Measurements from ENCODE around the gene CSDE1.
"Not testable (repeated sequence)": the region's sequence is repeated elsewhere in the genome, so short reads cannot be mapped to it uniquely, and the experiment has no call there.

The CSDE1 gene

DNA sequence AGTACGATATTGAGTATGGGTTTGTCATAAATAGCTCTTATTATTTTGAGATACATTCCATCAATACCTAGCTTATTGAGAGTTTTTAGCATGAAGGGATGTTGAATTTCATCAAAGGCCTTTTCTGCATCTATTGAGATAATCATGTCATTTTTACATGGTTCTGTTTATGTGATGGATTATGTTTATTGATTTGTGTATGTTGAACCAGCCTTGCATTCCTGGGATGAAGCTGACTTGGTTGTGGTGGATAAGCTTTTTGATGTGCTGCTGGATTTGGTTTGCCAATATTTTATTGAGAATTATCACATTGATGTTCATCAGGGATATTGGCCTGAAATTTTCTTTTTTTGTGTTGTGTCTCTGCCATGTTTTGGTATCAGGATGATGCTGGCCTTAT lies 28.7 kb upstream of the CSDE1 start:
- H3K36me3 ChIP-seq (ENCODE audit: control insufficient read depth, insufficient read depth, low read length); H3K79me2 ChIP-seq (ENCODE audit: control insufficient read depth, insufficient read depth, low read length); H3K56ac ChIP-seq (ENCODE audit: low read length); H3K18ac ChIP-seq (ENCODE audit: low read length); H4K8ac ChIP-seq (ENCODE audit: low read depth, low read length); H4K5ac ChIP-seq (ENCODE audit: low read length); H3K4ac ChIP-seq (ENCODE audit: low read depth, low read length); H3K4me2 ChIP-seq (ENCODE audit: low read length); H3K23ac ChIP-seq (ENCODE audit: low read length); H2AK5ac ChIP-seq (ENCODE audit: low read length); H2BK15ac ChIP-seq (replicated peaks; ENCODE audit: low read depth); H2BK5ac ChIP-seq (ENCODE audit: low read length); DNase-seq; H3K4me1 ChIP-seq (ENCODE audit: control insufficient read depth, low read depth, low read length); H3K27ac ChIP-seq (ENCODE audit: low read depth, low read length); H3K4me3 ChIP-seq (ENCODE audit: low read length); H3K27me3 ChIP-seq (ENCODE audit: insufficient read depth, low read length, poor library complexity); H3K9ac ChIP-seq (ENCODE audit: low read length); H3K79me1 ChIP-seq (ENCODE audit: low read length); H2BK120ac ChIP-seq (ENCODE audit: low read depth, low read length): not testable (repeated sequence)
- WGBS (ENCODE audit: extremely low coverage, insufficient coverage, low lambda C conversion rate): no CpG with 5 or more reads among the region's 1 CpG

DNA sequence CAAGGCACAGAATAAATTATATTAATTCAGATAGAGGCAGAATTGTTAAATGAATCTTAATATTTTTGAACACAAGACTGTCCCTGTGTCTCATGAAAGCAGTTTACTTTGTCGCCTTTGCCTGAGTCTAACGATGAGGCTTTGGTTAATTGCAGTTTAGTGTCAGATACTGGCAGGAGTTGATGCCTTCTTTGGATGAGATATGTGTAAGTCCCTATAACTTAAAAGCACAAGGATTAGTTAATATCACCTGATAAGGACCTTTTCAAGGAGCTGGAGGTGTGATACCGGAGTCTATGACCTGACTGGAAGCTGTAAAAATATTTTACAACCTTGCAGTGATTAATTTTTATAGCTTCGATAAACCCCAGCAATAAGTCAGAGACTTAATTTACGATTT lies 24.7 kb upstream of the CSDE1 start:
- Histone ChIP-seq H3K27me3 (ENCODE audit: insufficient read depth, low read length, poor library complexity) (no peaks in the 10 kb centered on the region), H3K79me1 (ENCODE audit: low read length) (peaks cover 2% of the 10 kb centered on the region), H3K18ac (ENCODE audit: low read length) (no peak overlapping the region), H4K8ac (ENCODE audit: low read depth, low read length) (no peak overlapping the region), H3K4ac (ENCODE audit: low read depth, low read length) (no peak overlapping the region), H2BK120ac (ENCODE audit: low read depth, low read length) (no peak overlapping the region), H3K79me2 (ENCODE audit: control insufficient read depth, insufficient read depth, low read length) (peaks cover 5% of the 10 kb centered on the region), H3K4me3 (ENCODE audit: low read length) (no peak overlapping the region), H2AK5ac (ENCODE audit: low read length) (no peak overlapping the region), H3K56ac (ENCODE audit: low read length) (no peak overlapping the region), H3K36me3 (ENCODE audit: control insufficient read depth, insufficient read depth, low read length) (no peaks in the 10 kb centered on the region), H2BK5ac (ENCODE audit: low read length) (no peak overlapping the region), H3K4me1 (ENCODE audit: control insufficient read depth, low read depth, low read length) (no peaks in the 10 kb centered on the region), H2BK15ac (replicated peaks; ENCODE audit: low read depth) (no peak overlapping the region), H3K9ac (ENCODE audit: low read length) (no peak overlapping the region), H3K23ac (ENCODE audit: low read length) (no peak overlapping the region), H3K27ac (ENCODE audit: low read depth, low read length) (no peak overlapping the region), H3K4me2 (ENCODE audit: low read length) (no peak overlapping the region), H4K5ac (ENCODE audit: low read length) (no peak overlapping the region)
- WGBS (ENCODE audit: extremely low coverage, insufficient coverage, low lambda C conversion rate): no CpG with 5 or more reads among the region's 5 CpGs
- DNase-seq: no peak

DNA sequence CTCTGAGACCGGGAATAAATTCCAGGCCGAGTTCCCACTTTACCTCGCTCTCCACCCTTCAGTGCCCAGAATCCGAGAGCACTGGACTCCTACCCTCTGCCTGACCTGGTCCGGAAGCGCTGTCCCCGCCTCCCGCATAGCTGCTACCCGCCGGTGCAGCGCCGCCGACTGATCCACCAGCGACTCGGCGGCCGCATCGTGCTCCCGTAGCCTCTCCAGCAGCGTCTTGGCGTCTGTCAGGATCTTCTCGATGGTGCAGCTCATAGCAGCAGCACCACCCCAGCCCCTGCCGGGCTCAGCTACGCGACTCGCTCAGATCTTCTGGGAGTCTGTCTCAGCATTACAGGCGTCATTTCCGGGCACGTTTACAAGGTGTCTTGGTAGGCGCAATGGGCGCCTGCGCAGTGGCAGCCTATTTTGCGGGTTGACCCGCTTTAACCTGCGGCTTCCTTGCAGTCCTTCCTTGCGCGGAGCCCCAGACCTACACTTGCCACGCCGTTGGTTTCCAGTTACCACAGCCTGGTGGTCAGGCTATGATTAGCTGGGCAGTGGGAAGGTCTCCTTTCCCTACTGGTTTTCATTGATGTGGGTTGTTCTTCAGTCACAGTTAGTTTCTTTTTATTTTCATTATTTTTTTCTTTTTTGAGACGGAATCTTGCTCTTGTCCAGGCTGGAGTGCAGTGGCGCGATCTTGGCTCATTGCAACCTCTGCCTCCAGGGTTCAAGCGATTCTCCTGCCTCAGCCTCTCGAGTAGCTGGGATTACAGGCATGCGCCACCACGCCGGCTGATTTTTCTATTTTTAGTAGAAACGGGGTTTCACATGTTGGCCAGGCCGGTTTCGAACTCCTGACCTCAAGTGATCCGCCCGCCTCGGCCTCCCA lies 22.8 kb upstream of the CSDE1 start, which contains the start of gene SIKE1:
Gene SIKE1, minus strand, starts transcription at position 342 of the 883 bp plus-strand sequence. Its CDS starts 78 bp downstream, at position 264.
- Histone ChIP-seq H3K9ac (ENCODE audit: low read length) (peak within 1 kb of the TSS; percentile 96), H4K8ac (ENCODE audit: low read depth, low read length) (no peak within 1 kb of the TSS), H3K4me2 (ENCODE audit: low read length) (peak within 1 kb of the TSS; percentile 97), H2BK5ac (ENCODE audit: low read length) (peak within 1 kb of the TSS; percentile 67), H3K4me3 (ENCODE audit: low read length) (peak within 1 kb of the TSS; percentile 91), H3K23ac (ENCODE audit: low read length) (no peak within 1 kb of the TSS), H3K4ac (ENCODE audit: low read depth, low read length) (peak within 1 kb of the TSS; percentile 58), H2BK120ac (ENCODE audit: low read depth, low read length) (no peak within 1 kb of the TSS), H4K5ac (ENCODE audit: low read length) (peak within 1 kb of the TSS; percentile 95), H3K79me2 (ENCODE audit: control insufficient read depth, insufficient read depth, low read length) (peaks cover 5% of the 10 kb centered on the region), H2AK5ac (ENCODE audit: low read length) (no peak within 1 kb of the TSS), H3K79me1 (ENCODE audit: low read length) (peaks cover 2% of the 10 kb centered on the region), H2BK15ac (replicated peaks; ENCODE audit: low read depth) (no peak within 1 kb of the TSS), H3K18ac (ENCODE audit: low read length) (no peak within 1 kb of the TSS), H3K27ac (ENCODE audit: low read depth, low read length) (peak within 1 kb of the TSS; percentile 90), H3K56ac (ENCODE audit: low read length) (peak within 1 kb of the TSS; percentile 99), H3K36me3 (ENCODE audit: control insufficient read depth, insufficient read depth, low read length) (no peaks in the 10 kb centered on the region), H3K4me1 (ENCODE audit: control insufficient read depth, low read depth, low read length) (no peaks in the 10 kb centered on the region), H3K27me3 (ENCODE audit: insufficient read depth, low read length, poor library complexity) (no peaks in the 10 kb centered on the region)
- whole genome bisulfite sequencing (ENCODE audit: extremely low coverage, insufficient coverage, low lambda C conversion rate): no CpG with 5 or more reads among the region's 53 CpGs
- DNase-seq: peak; percentile 98

DNA sequence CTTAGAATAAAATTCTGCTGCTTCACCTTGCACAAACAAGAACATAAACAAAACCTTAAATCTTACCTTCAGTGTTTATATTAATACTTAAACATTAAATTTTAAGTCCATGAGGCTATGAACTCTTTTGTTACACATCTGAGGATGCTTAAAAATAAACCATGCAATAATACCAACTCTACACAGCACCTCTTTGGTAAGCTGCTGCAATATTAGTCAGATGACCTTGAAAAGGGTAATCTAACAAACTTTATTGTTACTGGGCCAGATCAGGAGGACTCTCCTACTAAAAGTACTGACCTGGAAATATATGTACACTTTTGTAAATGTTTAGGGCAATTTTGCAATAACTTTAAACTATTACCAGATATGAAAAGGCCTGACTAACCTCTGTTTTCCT lies 21.9 kb upstream of the CSDE1 start:
- Histone ChIP-seq H4K8ac (ENCODE audit: low read depth, low read length) (no peak overlapping the region), H3K27ac (ENCODE audit: low read depth, low read length) (no peak overlapping the region), H3K9ac (ENCODE audit: low read length) (peak overlapping the region; percentile 96), H2BK120ac (ENCODE audit: low read depth, low read length) (no peak overlapping the region), H3K79me1 (ENCODE audit: low read length) (peaks cover 2% of the 10 kb centered on the region), H3K4me1 (ENCODE audit: control insufficient read depth, low read depth, low read length) (no peaks in the 10 kb centered on the region), H2AK5ac (ENCODE audit: low read length) (no peak overlapping the region), H3K4ac (ENCODE audit: low read depth, low read length) (no peak overlapping the region), H2BK15ac (replicated peaks; ENCODE audit: low read depth) (no peak overlapping the region), H3K4me2 (ENCODE audit: low read length) (peak overlapping the region; percentile 95), H3K56ac (ENCODE audit: low read length) (peak overlapping the region; percentile 99), H4K5ac (ENCODE audit: low read length) (no peak overlapping the region), H3K27me3 (ENCODE audit: insufficient read depth, low read length, poor library complexity) (no peaks in the 10 kb centered on the region), H3K79me2 (ENCODE audit: control insufficient read depth, insufficient read depth, low read length) (peaks cover 5% of the 10 kb centered on the region), H3K23ac (ENCODE audit: low read length) (no peak overlapping the region), H3K18ac (ENCODE audit: low read length) (no peak overlapping the region), H3K36me3 (ENCODE audit: control insufficient read depth, insufficient read depth, low read length) (no peaks in the 10 kb centered on the region), H2BK5ac (ENCODE audit: low read length) (no peak overlapping the region), H3K4me3 (ENCODE audit: low read length) (peak overlapping the region; percentile 91)
- DNase-seq: no peak

DNA sequence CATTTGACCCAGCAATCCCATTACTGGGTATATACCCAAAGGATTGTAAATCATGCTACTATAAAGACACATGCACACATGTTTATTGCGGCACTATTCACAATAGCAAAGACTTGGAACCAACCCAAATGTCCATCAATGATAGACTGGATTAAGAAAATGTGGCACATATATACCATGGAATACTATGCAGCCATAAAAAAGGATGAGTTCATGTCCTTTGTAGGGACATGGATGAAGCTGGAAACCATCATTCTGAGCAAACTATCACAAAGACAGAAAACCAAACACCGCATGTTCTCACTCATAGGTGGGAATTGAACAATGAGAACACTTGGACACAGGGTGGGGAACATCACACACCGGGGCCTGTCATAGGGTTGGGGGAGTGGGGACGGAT lies 18.9 kb upstream of the CSDE1 start:
- H4K5ac ChIP-seq (ENCODE audit: low read length); H2BK5ac ChIP-seq (ENCODE audit: low read length); H3K27me3 ChIP-seq (ENCODE audit: insufficient read depth, low read length, poor library complexity); H3K18ac ChIP-seq (ENCODE audit: low read length); H3K23ac ChIP-seq (ENCODE audit: low read length); H3K4me1 ChIP-seq (ENCODE audit: control insufficient read depth, low read depth, low read length); H2AK5ac ChIP-seq (ENCODE audit: low read length); H3K4me3 ChIP-seq (ENCODE audit: low read length); H3K9ac ChIP-seq (ENCODE audit: low read length); H2BK15ac ChIP-seq (replicated peaks; ENCODE audit: low read depth); H3K79me1 ChIP-seq (ENCODE audit: low read length); H4K8ac ChIP-seq (ENCODE audit: low read depth, low read length); H3K4me2 ChIP-seq (ENCODE audit: low read length); H3K36me3 ChIP-seq (ENCODE audit: control insufficient read depth, insufficient read depth, low read length); H2BK120ac ChIP-seq (ENCODE audit: low read depth, low read length); H3K4ac ChIP-seq (ENCODE audit: low read depth, low read length); DNase-seq; H3K27ac ChIP-seq (ENCODE audit: low read depth, low read length); H3K79me2 ChIP-seq (ENCODE audit: control insufficient read depth, insufficient read depth, low read length); H3K56ac ChIP-seq (ENCODE audit: low read length): not testable (repeated sequence)
- no CpG with 5 or more reads among the region's 4 CpGs for WGBS (ENCODE audit: extremely low coverage, insufficient coverage, low lambda C conversion rate)

DNA sequence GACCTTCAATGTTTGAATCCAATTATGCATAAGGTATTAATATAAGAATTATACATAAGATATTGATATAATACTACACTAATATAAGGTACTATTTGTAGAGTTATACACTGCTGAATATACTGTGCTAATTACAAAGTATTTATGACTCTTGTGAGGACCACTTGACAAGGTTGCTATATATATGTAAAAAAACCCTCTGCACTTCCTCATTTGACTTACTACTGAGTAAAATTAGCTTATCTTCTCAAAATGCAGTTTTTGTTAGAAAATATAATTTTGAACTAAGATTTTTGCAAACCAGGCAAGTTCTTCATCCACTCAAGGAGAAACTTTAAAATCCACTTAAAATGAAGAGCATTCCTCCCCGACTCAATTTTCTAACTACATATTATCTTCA lies 14.2 kb upstream of the CSDE1 start:
- no CpG with 5 or more reads among the region's 1 CpG for WGBS (ENCODE audit: extremely low coverage, insufficient coverage, low lambda C conversion rate)
- no peaks in the 10 kb centered on the region for H3K79me1 ChIP-seq (ENCODE audit: low read length)
- no peak overlapping the region for H4K8ac ChIP-seq (ENCODE audit: low read depth, low read length)
- no peak overlapping the region for H3K18ac ChIP-seq (ENCODE audit: low read length)
- no peaks in the 10 kb centered on the region for H3K36me3 ChIP-seq (ENCODE audit: control insufficient read depth, insufficient read depth, low read length)
- DNase-seq: no peak
- H2BK15ac ChIP-seq (replicated peaks; ENCODE audit: low read depth): no peak overlapping the region
- H3K4me2 ChIP-seq (ENCODE audit: low read length): no peak overlapping the region
- H3K23ac ChIP-seq (ENCODE audit: low read length): no peak overlapping the region
- no peak overlapping the region for H3K4me3 ChIP-seq (ENCODE audit: low read length)
- no peak overlapping the region for H3K4ac ChIP-seq (ENCODE audit: low read depth, low read length)
- no peak overlapping the region for H2BK5ac ChIP-seq (ENCODE audit: low read length)
- H3K27ac ChIP-seq (ENCODE audit: low read depth, low read length): no peak overlapping the region
- H2BK120ac ChIP-seq (ENCODE audit: low read depth, low read length): no peak overlapping the region
- no peaks in the 10 kb centered on the region for H3K27me3 ChIP-seq (ENCODE audit: insufficient read depth, low read length, poor library complexity)
- no peak overlapping the region for H4K5ac ChIP-seq (ENCODE audit: low read length)
- H2AK5ac ChIP-seq (ENCODE audit: low read length): no peak overlapping the region
- H3K79me2 ChIP-seq (ENCODE audit: control insufficient read depth, insufficient read depth, low read length): no peaks in the 10 kb centered on the region
- no peak overlapping the region for H3K56ac ChIP-seq (ENCODE audit: low read length)
- H3K4me1 ChIP-seq (ENCODE audit: control insufficient read depth, low read depth, low read length): no peaks in the 10 kb centered on the region
- H3K9ac ChIP-seq (ENCODE audit: low read length): no peak overlapping the region
